GM12891 (cell line): ENCODE results near the gene KIF18B.

Experiments
- DNase-seq: peaks from one replicate; pipeline ENCODE4 v3.0.0; 2011; ENCODE audit warnings: low spot score; ENCODE audit not compliant: insufficient read length
- FAIRE-seq: peaks from 2 replicates; lab custom pipeline; 2011; peaks lifted over from hg19 to GRCh38; lab: Jason Lieb, UNC
- PAX5 ChIP-seq: IDR thresholded peaks from 2 replicates; pipeline ENCODE4 v1.6.1; 2011; ENCODE audit warnings: low read length, moderate library complexity, mild to moderate bottlenecking; ENCODE audit not compliant: insufficient read depth, severe bottlenecking
- POLR2A ChIP-seq: IDR thresholded peaks from 2 replicates; pipeline ENCODE4 v1.6.1; 2011; ENCODE audit warnings: low read depth, low read length, control low read depth
- POLR2AphosphoS5 ChIP-seq: IDR thresholded peaks from 2 replicates; pipeline ENCODE4 v1.6.1; 2011; ENCODE audit warnings: low read depth, low read length, control low read depth
- POU2F2 ChIP-seq: IDR thresholded peaks from 2 replicates; pipeline ENCODE4 v1.6.1; 2011; ENCODE audit warnings: low read depth, mild to moderate bottlenecking, control low read depth, low read length, moderate library complexity
- SPI1 ChIP-seq: IDR thresholded peaks from 2 replicates; pipeline ENCODE4 v1.6.1; 2011; ENCODE audit warnings: low read depth, low read length, control low read depth
- TAF1 ChIP-seq: IDR thresholded peaks from 2 replicates; pipeline ENCODE4 v1.6.1; 2011; ENCODE audit warnings: low read depth, low read length, control low read depth

The KIF18B gene

DNA sequence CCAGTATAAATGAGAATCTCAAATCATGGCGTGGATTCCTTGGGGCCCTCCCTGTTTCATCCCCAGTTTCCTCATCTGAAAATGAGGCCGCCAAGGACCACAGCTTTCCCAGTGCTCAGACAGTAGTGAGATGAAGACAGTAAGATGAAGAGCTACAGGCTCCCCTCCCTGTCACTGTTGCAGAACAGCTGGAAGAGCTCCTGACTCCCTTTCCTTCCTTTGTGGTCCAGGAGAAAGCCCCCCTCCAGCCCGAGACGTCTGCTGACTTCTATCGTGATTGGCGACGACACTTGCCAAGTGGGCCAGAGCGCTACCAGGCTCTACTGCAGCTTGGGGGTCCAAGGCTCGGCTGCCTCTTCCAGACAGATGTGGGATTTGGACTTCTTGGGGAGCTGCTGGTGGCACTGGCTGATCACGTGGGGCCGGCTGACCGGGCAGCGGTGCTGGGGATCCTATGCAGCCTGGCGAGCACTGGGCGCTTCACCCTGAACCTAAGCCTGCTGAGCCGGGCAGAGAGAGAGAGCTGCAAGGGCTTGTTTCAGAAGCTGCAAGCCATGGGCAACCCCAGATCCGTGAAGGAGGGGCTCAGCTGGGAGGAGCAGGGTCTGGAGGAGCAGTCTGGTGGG is 45.3 kb downstream of the KIF18B start:
- FAIRE-seq (no peak), DNase-seq (no peak)
- TF ChIP-seq PAX5, result no peak
- TF ChIP-seq TAF1, result no peak
- TF ChIP-seq POLR2AphosphoS5, result no peak
- TF ChIP-seq POU2F2, result no peak
- no peak for TF ChIP-seq POLR2A
- TF ChIP-seq SPI1, result no peak

DNA sequence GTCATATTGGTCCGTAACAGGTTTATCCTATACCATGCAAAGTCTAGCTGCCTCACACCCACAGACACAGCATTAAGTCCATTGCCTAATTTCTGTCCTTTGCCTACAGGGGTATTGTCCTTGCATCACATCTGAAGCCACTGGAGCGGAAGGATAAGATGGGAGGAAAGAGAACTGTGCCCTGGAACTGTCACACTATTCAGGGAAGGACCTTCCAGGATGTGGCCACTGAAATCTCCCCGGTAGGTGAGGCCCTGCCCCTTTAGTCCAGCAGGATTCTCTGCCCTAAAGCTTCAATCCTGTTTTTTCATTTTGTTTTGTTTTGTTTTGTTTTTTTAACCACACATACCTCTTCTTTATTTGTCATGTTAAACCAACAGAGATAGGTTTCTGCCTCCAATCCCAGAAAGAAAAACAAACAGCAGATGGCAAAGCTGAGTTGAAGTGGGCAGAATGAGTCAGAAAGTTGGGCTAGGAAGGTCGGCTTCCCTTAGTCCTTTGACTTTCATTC is 46.1 kb downstream of the KIF18B start:
- no peak for FAIRE-seq
- DNase-seq, result no peak
- TF ChIP-seq TAF1, result no peak
- no peak for TF ChIP-seq POU2F2
- no peak for TF ChIP-seq POLR2A
- no peak for TF ChIP-seq POLR2AphosphoS5
- no peak for TF ChIP-seq SPI1
- TF ChIP-seq PAX5, result no peak

- TF ChIP-seq POLR2AphosphoS5, result no peak
- TF ChIP-seq PAX5, result no peak
- no peak for TF ChIP-seq POU2F2
- TF ChIP-seq SPI1, result no peak
- TF ChIP-seq TAF1, result no peak
- no peak for TF ChIP-seq POLR2A
- FAIRE-seq, result no peak
- DNase-seq, result no peak
These were observed 46.7 kb downstream of the KIF18B start for GRCh38 chr17:44900894-44901293.

- TF ChIP-seq TAF1 (peak; percentile 79), PAX5 (no peak), POLR2A (peak; percentile 90), POLR2AphosphoS5 (peak; percentile 86), POU2F2 (peak; percentile 36; the same call in 1 of the 2 replicates), SPI1 (0 out of 2 replicates have a peak, but pooled peaks have one; percentile 27)
- peak; percentile 99 for FAIRE-seq
- DNase-seq, result peak; percentile 80
These were observed 48.3 kb downstream of the KIF18B start, which contains the start of gene EFTUD2 for GRCh38 chr17:44899074-44899782. TSS of gene EFTUD2 (minus strand) at chr17:44899445. CDS start at chr17:44894521, 4,924 bp downstream.

DNA sequence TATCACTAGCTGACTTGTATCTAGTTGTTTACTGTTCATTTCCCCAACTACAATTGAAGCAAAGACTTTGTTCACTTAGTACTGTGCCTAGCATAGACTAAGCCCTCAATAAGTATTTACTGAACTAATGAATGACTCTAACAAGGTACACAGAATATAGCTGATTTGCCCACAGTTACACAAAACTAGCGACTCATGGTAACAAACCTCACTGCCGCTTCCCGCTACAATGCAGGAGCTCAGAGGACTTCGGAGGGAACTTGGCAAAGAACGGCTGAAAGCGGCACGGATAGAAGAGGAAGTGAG is 48.9 kb downstream of the KIF18B start:
- no peak for FAIRE-seq
- TF ChIP-seq PAX5 (no peak), SPI1 (peak; percentile 84), POU2F2 (no peak), POLR2A (no peak), TAF1 (no peak)
- no peak for DNase-seq

DNA sequence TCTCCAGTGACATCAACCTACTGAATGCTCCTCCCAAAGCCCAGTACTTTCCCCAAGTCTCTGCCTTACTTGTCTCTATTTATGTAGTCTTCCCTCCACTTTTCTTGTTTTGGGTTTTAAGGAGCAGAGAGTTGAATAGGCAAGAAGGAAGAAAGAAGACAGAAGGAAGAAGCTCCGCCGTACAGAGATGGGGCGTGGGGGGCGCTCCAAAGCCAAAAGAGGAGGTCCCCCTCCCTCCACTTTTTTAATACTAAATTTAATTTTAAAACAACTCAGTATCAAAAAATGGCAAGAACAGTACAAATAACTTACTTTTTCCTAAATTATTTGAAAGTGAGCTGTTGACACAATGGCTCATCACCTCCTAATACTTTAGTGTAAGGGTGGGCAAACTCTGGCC is 52.9 kb downstream of the KIF18B start:
- TF ChIP-seq SPI1 (no peak), TAF1 (no peak), POU2F2 (no peak), PAX5 (no peak), POLR2A (no peak), POLR2AphosphoS5 (no peak)
- DNase-seq (no peak), FAIRE-seq (no peak)

DNA sequence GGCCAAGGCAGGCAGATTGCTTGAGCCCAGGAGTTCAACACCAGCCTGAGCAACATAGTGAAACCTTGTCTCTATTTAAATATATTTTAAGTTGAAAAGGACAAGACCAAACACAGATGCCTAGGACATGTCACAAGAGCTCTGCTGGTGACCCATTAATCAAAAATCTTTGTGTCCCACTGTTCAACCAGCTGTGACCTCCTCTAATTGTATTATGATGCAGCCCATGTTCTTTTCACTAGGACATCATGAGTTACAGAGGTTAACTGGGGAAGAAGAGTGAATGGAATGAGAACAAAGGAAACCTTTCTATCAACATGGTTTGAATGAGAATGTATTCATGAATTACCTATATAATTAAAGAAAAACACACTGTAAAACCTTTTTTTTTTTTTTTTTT is 55.3 kb downstream of the KIF18B start:
- FAIRE-seq (no peak), DNase-seq (no peak)
- TF ChIP-seq POLR2AphosphoS5 (no peak), TAF1 (no peak), POLR2A (no peak), POU2F2 (no peak), PAX5 (no peak), SPI1 (no peak)

- FAIRE-seq (no peak), DNase-seq (no peak)
- no peak for TF ChIP-seq SPI1
- no peak for TF ChIP-seq POU2F2
- TF ChIP-seq POLR2A, result no peak
- no peak for TF ChIP-seq PAX5
- no peak for TF ChIP-seq TAF1
- TF ChIP-seq POLR2AphosphoS5, result no peak
These were observed 58.6 kb downstream of the KIF18B start for GRCh38 chr17:44889003-44889402.

DNA sequence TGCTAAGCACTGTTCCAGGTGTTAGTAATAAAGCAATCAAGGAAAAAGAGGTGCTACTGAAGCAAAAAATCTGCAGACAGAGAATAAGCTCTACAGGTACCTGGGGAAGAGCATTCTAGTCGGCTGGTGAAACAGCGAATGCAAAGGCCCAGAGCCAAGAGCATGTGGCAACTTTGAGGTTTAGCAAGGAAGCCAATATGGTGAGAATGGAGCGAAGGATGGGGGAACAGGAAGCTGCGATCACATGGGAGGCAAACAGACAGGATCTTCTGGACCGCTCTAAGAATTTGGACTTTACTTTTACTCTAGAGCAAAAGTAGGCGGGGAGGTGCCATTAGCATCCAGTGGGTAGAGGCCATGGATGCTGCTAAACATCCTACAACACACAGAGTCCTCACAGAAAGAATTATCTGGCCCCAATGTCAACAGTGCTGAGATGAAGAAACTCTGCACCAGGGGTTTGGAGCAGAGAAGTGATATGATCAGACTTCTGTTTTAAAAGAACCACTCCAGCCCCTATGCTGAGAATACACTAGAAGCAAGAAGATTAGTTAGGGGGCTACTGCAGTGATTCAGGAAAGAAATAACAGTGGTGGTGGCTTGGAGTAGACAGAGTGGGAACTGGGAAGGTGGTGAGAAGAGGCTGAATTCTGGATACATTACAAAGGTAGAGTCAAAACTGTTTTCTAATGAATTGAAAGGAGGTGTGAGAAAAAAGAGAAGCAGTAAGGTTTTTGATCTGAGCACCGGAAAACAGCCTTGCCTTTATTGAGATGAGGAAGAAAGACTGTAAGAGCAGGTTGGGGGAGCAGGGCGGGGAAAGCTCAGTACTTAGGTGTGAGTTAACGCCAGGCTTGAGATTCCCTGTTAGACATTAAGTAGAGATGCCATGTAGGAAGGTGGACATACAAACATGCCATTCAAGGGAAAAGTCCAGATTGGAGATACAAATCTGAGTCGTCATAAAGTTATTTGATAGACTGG is 59.3 kb downstream of the KIF18B start:
- no peak for TF ChIP-seq POLR2A
- TF ChIP-seq POLR2AphosphoS5, result no peak
- TF ChIP-seq TAF1, result no peak
- TF ChIP-seq POU2F2, result no peak
- no peak for TF ChIP-seq SPI1
- no peak for TF ChIP-seq PAX5
- DNase-seq (no peak), FAIRE-seq (no peak)
